OCI-LY7 (cell line): ENCODE measurements around the gene H1-8.

Source experiments
- EZH2phosphoT487 ChIP-seq: fragments of 200-600 bp; sonication (generic); IDR thresholded peaks from 2 replicates; pipeline ENCODE4 v1.6.1; 2018; ENCODE audit warnings: low read depth, borderline replicate concordance, mild to moderate bottlenecking, mixed run types, antibody characterized with exemption, low read length, moderate library complexity, mixed read lengths
- TF ChIP-seq, protein P1 (sequence below): fragments of 200-600 bp; sonication (generic); conservative IDR thresholded peaks from 2 replicates; pipeline ENCODE4 v1.5.1; 2014; ENCODE audit warnings: mild to moderate bottlenecking, antibody characterized with exemption, low read length, moderate library complexity, mixed read lengths

DNA sequence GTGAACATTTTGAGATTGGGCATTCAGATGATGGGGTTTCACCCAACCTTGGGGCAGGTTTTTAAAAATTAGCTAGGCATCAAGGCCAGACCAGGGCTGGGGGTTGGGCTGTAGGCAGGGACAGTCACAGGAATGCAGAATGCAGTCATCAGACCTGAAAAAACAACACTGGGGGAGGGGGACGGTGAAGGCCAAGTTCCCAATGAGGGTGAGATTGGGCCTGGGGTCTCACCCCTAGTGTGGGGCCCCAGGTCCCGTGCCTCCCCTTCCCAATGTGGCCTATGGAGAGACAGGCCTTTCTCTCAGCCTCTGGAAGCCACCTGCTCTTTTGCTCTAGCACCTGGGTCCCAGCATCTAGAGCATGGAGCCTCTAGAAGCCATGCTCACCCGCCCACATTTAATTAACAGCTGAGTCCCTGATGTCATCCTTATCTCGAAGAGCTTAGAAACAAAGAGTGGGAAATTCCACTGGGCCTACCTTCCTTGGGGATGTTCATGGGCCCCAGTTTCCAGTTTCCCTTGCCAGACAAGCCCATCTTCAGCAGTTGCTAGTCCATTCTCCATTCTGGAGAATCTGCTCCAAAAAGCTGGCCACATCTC, 8.4 kb upstream of the H1-8 start:
- TF ChIP-seq, protein P1, sequence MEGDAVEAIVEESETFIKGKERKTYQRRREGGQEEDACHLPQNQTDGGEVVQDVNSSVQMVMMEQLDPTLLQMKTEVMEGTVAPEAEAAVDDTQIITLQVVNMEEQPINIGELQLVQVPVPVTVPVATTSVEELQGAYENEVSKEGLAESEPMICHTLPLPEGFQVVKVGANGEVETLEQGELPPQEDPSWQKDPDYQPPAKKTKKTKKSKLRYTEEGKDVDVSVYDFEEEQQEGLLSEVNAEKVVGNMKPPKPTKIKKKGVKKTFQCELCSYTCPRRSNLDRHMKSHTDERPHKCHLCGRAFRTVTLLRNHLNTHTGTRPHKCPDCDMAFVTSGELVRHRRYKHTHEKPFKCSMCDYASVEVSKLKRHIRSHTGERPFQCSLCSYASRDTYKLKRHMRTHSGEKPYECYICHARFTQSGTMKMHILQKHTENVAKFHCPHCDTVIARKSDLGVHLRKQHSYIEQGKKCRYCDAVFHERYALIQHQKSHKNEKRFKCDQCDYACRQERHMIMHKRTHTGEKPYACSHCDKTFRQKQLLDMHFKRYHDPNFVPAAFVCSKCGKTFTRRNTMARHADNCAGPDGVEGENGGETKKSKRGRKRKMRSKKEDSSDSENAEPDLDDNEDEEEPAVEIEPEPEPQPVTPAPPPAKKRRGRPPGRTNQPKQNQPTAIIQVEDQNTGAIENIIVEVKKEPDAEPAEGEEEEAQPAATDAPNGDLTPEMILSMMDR: no peak
- TF ChIP-seq EZH2phosphoT487: no peak
